Esophagus squamous epithelium (tissue), 4 donors: Measurements from ENCODE around the gene CALHM5.

ENCODE experiments used
- POLR2A ChIP-seq, 4 donors: fragments of 450-650 bp; IDR thresholded peaks; one replicate each; pipeline ENCODE4 v1.6.1; 2017; ENCODE audit warnings: antibody characterized with exemption in 4 of 4, mild to moderate bottlenecking in 4 of 4, moderate library complexity in 3 of 4
- TF ChIP-seq, protein P1 (sequence below), 6 experiments: fragments of 450-650 bp in 4 of 6; fragments of 200-600 bp in 2 of 6; sonication (generic) in 2 of 6; IDR thresholded peaks; one replicate each; pipeline ENCODE4 v1.5.1; 2016 to 2019; ENCODE audit warnings: antibody characterized with exemption in 6 of 6, mild to moderate bottlenecking in 4 of 6, moderate library complexity in 4 of 6

DNA sequence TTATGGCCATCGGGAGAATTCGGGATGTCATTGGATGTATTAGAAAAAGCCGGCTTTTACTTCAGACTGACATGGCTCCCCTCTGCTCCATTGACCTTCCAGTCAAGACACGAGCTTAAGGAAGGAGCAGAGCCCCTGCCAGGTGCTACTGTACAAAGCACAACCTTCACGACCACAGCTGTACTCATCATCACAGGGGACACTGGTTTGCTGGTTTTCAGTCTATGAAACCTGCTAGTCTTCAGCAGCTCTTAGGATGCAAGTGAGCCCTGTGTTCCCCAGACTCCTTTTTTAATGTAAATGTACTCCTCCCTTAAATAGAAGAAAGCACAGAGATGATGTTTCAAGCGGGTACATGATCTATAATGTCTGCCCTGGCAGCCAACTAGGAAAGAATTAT lies 35.9 kb downstream of the CALHM5 start:
- TF ChIP-seq, protein P1, sequence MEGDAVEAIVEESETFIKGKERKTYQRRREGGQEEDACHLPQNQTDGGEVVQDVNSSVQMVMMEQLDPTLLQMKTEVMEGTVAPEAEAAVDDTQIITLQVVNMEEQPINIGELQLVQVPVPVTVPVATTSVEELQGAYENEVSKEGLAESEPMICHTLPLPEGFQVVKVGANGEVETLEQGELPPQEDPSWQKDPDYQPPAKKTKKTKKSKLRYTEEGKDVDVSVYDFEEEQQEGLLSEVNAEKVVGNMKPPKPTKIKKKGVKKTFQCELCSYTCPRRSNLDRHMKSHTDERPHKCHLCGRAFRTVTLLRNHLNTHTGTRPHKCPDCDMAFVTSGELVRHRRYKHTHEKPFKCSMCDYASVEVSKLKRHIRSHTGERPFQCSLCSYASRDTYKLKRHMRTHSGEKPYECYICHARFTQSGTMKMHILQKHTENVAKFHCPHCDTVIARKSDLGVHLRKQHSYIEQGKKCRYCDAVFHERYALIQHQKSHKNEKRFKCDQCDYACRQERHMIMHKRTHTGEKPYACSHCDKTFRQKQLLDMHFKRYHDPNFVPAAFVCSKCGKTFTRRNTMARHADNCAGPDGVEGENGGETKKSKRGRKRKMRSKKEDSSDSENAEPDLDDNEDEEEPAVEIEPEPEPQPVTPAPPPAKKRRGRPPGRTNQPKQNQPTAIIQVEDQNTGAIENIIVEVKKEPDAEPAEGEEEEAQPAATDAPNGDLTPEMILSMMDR (IDR thresholded peaks at IDR 0.05): no peak
- no peak for TF ChIP-seq POLR2A (IDR thresholded peaks at IDR 0.05)
